Smooth muscle cell of the coronary artery (primary cell): Measurements from ENCODE around the gene CABP5. TPM values are rescaled to one million over a fixed set of nuclear protein-coding genes. Genes with fewer than 3 reads are reported as not detected.

Experiments used
- total RNA-seq: library from RNA; depleted of rRNA; stranded (reverse); fragments of >200 nt; gene quantifications from 2 replicates; pipeline ENCODE4 v1.2.3, GENCODE V29; 2014; ENCODE audit warnings: low replicate concordance

The CABP5 gene
- not detected in 2 replicates for total RNA-seq

DNA sequence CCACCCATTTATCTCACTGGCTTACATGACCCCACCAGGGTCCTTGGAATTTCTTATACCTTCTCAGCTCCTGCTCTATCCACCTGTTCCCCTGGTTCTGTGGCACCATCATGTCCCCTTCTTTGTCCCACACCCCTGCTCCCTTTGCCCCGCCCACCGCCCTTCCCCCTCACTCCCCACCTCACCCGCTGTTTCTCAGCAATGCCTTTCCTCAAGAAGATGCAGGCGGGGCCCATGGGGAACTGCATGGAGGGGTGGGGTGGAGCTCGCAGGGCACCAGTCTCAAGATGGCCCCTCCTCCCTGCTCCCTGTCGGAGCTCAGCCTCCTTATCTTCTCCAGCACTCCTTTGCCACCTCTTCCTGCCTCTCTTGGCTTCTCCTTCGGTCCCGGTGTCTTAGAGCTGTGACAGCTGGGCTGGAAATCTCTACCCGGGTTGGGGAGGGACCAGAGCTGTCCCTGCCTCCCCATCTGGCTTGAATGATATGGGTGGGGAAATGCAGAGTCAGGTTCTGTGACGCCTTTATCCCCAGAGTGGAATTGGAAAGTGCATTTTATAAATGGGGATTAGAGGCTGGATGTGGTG is at the start of gene CABP5:
CABP5 (minus strand) TSS at position 405 of the 584 bp plus-strand sequence; CDS start at position 248, 157 bp downstream.

DNA sequence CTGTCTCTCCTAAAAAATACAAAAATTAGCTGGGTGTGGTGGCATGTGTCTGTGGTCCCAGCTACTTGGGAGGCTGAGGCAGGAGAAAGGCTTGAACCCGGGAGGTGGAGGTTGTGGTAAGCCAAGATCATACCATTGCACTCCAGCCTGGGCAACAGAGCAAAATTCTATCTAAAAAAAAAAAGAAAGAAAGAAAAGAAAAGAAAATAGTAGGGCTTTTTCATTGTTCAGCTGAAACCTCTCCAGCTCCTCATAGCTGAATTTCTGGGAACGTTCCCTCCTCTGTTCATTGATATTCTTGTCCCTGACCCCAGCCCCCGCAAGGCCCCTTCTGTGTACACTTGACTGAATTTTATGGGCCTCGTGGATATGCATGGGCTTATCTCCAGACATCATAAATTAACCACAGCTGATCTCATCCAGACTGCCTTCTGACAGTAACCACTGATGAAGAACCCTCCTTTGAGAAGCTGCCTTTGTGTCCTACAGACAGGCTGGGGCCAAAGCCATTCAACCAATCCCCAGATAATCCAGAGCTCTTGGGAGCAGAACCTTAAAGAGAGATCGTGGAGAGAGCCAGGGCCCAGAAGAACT is 49.6 kb downstream of the CABP5 start, which contains the start of gene ELSPBP1:
ELSPBP1 (plus strand) TSS at position 424 of the 594 bp plus-strand sequence. CDS start 14,036 bp downstream, outside the sequence.

DNA sequence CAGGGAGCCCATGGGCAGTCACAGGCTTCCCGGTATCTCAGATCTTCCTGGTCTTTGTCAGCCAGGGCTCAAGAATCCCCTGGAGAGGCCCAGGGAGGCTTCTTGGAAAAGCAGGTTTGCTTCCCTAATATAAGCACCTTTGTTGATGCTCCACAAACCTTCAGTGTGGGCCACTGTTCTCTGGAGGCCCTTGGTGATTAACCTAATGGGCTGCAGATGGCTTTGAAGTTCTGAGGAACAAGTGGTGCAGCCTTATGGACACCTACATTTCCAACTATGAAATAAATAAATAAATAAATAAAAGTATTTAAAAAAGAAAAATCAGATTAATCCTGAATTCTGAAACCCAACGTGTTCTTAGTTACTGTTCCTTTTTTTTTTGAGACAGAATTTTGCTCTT is 51.8 kb downstream of the CABP5 start, which contains the start of gene BSPH1:
BSPH1 (minus strand) TSS at position 101 of the 400 bp plus-strand sequence; CDS start at position 12, 89 bp downstream.

Other genes with a start within 250 kb of the CABP5 start
- gene TPRX1, start 239.5 kb downstream of the CABP5 start, total RNA-seq, result not detected in 2 replicates
- gene CRX, start 222.1 kb downstream of the CABP5 start, total RNA-seq, result not detected in 2 replicates
- gene TPRX2, start 184.8 kb downstream of the CABP5 start, total RNA-seq, result not detected in 2 replicates
- gene SULT2A1, start 157.8 kb downstream of the CABP5 start, total RNA-seq, result not detected in 2 replicates
- not detected in 2 replicates for gene BSPH1, start 51.9 kb downstream of the CABP5 start, total RNA-seq
- not detected in 2 replicates for gene ELSPBP1, start 49.4 kb downstream of the CABP5 start, total RNA-seq
- gene PLA2G4C, start 66.7 kb upstream of the CABP5 start, total RNA-seq, result 2.7 and 11.5 TPM in 2 replicates
- gene LIG1, start 126.3 kb upstream of the CABP5 start, total RNA-seq, result 16.5 and 17.4 TPM in 2 replicates
- gene ZSWIM9, start 126.6 kb upstream of the CABP5 start, total RNA-seq, result 1.8 and 2.2 TPM in 2 replicates
- 11.0 and 12.7 TPM in 2 replicates for gene CARD8, start 211.8 kb upstream of the CABP5 start, total RNA-seq
- gene ZNF114, start 226.0 kb upstream of the CABP5 start, total RNA-seq, result 0.23 and 0.53 TPM in 2 replicates